G401 (cell line): ENCODE measurements around the gene ATP6AP1. TPM values are rescaled to one million over a fixed set of nuclear protein-coding genes. Genes with fewer than 3 reads are reported as not detected.

ENCODE experiments used
- DNase-seq: peaks from one replicate; pipeline ENCODE4 v3.0.0-alpha.2; 2015; ENCODE audit warnings: low spot score
- in situ Hi-C: cut with HindIII; loops from 2 replicates; pipeline ENCODE4 v1.10.0; 2016; ENCODE audit warnings: low sequenced_read_pairs, mixed read lengths
- total RNA-seq: library from RNA; depleted of rRNA; stranded (reverse); fragments of >200 nt; shearing (Covaris generic); gene quantifications from 2 replicates; pipeline ENCODE4 v1.2.3, GENCODE V29; 2014

ATP6AP1 gene
- total RNA-seq, 1 experiment from 2014 or later: 60.6 TPM

DNA sequence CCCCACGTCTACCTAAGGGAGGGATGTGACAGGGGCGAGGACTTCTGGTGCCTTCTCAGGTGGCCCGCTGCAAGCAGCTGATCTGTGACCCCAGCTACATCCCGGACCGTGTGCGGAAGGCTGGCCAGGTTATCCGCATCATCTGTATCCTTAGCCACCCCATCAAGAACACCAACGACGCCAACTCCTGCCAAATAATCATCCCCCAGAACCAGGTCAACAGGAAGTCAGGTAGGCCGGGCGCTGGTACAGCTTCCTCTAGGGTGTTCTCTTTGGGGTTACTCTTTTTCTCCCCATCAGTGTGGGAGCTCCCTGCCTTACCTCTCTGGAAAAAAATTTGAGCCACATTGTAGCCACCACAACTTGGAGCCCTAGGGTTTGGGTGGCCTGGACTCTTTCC is 13.1 kb downstream of the ATP6AP1 start:
- DNase-seq: no peak
- in situ Hi-C loops: no loop called here

DNA sequence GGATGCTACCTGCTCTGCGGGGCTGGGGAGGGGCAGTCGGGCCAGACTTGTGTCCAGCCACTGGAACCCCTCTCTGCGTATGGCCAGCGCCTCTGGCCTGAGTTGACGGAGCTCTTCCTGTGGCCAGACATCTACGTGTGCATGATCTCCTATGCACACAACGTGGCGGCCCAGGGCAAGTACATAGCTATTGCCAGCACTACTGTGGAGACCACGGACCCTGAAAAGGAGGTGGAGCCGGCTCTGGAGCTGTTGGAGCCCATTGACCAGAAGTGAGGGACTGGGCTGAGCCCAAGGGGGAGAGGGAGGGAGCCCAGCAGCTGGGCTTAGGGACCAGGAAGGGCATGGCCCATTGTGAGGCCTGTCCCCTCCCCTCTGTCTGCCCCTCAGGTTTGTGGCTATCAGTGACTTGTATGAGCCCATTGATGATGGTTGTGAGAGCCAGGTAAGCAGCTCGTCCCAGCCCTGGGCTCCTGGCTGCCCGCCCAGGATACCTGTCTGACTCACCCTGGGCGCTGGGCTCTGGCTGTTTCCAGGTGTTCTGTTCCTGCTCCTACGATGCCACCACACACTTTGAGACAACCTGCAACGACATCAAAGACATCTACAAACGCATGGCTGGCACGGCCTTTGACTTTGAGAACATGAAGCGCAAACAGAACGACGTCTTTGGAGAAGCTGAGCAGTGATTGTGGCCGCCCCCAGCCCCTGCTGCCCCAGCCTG is 13.7 kb downstream of the ATP6AP1 start:
- no peak for DNase-seq
- in situ Hi-C loops: no loop called here

DNA sequence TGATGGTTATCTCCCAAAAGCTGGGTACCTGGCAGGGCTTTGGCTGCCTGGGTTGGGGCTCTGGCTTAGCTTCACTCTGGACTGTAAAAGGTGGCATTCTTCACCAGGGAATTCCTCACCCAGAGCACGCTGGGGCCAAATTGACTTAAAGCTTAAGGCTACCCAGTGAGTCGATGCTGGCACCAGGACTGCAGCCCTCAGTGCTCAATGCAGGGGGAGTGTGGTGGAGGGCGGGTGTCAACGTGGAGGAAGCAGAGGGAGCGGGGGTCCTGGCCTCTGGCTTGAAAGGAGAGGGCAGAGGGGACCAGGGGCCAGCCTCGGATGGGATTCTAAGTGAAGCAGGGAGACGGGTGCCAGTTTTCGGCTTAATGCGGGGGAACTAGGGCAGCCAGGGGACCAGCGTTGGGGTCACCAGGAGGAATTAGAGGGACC is 15.0 kb downstream of the ATP6AP1 start:
- DNase-seq: no peak
- in situ Hi-C loops: no loop called here

DNA sequence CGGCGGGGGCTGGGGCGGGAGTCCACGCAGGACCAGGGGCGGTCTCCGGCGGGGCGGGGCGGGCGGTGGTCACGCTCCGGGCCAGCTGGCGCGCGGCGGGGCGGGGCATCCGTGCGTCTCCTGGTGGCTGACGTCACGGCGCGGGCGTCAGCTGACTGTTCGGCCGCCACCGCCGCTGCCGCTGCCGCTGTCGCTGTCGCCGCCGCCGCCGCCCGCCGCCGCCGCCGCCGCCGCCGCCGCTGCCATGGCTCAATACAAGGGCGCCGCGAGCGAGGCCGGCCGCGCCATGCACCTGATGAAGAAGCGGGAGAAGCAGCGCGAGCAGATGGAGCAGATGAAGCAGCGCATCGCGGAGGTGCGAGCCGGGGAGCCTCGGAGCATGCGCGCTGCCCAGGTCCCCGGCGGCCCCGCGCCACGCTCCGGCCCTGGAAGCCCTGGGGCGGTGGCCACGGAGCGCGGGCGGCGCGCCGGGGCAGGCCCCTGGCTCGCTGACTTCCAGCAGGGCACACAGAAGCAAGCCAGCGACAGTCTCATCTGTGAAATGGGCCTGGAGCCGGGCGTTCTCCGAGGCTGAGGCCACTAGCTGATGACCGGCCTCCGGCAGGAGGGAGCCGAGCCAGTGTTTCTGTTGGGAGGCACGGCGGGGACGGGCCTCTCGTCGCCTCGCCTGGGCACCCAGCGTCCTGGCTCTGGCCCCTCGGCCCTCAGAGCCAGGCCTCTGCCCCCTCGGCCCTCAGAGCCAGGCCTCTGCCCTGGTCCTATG is 15.7 kb downstream of the ATP6AP1 start, which contains the start of gene FAM50A:
TSS of gene FAM50A (plus strand) at position 150 of the 763 bp plus-strand sequence. CDS start at position 245, 95 bp downstream.
- peak; percentile 65 for DNase-seq
- in situ Hi-C loops: no loop called here

DNA sequence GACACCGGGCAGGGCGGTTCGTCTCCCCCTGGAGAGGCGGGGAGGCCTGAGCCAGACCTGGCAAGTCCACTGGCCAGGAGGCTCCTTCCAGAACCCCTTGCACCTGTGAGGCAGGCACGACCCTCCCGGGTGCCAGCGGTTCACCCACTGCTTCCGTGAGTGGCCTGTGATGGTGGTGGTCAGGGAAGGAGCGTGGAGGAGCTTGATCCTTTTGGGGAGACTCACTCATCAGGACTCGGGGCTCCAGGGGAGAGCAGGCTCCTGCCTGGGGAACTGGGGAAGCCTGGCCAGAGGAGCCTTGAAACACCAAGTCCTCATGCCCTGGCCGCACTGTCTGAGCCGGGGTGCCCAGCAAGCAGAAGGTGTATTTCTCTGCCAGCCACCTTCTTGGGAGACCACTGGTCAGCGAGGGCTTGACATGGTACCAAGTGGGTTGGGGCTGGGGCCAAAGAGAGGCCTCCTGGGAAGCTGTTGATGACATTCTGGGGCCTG is 16.3 kb downstream of the ATP6AP1 start:
- in situ Hi-C loops: no loop called here
- DNase-seq: no peak

DNA sequence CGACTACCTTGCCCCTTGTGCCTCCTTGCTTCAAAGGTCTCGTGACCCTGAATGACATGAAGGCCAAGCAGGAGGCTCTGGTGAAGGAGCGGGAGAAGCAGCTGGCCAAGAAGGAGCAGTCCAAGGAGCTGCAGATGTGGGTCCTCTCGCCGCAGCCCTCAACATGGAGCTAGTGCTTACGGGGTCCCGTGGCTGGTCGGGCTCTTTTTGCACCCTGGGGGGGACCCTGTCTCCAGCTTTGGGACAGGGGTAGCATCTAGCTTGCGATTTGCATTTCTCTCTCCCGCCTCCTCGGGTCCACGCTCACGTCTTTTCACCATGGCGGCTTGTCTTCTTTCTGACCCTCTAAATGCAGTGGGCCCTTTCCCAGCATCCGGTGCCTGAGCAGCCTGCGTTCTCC is 17.3 kb downstream of the ATP6AP1 start:
- in situ Hi-C loops: no loop called here
- DNase-seq: no peak

DNA sequence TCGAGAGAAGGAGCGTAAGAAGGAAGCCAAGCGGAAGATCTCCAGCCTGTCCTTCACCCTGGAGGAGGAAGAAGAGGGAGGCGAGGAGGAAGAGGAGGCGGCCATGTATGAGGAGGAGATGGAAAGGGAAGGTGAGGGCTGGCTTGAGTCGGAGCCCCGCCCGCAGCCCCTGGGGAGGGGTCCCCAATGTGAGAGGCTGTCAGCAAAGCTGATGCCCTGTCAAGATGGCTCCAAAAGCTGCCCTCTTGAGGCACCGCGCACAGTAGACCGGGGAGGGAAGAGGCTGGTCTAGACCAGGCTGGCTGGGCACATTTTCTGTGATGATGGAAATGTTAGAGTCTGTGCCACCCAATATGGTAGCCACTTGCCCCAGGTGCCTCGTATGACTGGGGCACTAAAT is 18.0 kb downstream of the ATP6AP1 start:
- no peak for DNase-seq
- in situ Hi-C loops: no loop called here

DNA sequence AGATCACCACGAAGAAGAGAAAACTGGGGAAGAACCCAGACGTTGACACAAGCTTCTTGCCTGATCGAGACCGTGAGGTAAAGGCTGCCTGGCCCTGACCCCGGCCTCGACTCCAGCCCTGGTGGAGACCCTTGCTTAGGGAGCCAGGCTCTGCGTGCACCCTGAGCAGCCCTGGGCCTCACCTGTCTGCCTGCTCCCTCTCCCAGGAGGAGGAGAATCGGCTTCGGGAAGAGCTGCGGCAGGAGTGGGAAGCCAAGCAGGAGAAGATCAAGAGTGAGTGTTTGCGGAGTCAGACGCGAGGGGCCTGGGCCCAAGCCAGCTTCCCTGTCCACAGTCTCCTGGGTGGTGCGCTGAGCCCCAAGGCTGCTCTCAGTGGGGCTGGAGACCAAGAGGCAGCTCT is 20.0 kb downstream of the ATP6AP1 start:
- in situ Hi-C loops: no loop called here

DNA sequence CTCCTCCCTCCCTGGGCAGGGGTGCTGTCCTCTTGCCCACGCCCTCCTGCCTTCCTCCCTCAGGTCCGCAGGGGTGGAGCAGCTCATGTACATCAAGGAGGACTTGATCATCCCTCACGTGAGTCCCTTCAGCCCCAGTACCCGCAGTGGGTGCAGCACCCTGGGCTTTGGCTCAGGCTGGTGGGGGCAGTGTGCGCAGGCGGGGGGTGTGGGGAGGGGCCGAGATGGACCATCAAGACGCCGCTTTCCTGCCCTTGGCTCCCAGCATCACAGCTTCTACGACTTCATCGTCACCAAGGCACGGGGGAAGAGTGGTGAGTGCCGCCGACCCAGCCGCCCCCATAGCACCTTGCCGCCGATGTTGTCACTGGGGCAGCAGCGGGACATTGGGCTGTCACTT is 21.1 kb downstream of the ATP6AP1 start:
- DNase-seq: no peak
- in situ Hi-C loops: no loop called here

More for the DNA sequence above, 20.0 kb downstream of the ATP6AP1 start:
- no peak for DNase-seq

DNA sequence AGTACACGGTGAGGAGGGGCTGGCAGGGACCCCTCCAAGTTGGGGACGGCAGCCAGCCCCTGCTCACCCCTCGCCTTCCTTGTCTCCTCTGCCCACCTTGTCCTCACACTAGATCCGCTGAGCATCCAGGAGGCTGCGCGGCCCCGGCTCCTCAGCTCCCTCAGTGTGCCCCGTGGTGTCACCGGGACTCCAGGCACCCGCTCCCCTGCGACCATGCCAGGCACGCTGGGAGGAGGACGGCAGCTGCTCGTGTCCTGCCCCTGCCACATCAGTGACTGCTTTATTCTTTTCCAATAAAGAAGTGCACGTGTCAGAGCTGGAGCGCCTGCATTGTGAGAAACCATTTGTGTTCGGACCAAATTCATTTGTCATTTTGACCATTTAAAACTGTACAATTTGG is 21.8 kb downstream of the ATP6AP1 start:
- in situ Hi-C loops: no loop called here
- DNase-seq: no peak

DNA sequence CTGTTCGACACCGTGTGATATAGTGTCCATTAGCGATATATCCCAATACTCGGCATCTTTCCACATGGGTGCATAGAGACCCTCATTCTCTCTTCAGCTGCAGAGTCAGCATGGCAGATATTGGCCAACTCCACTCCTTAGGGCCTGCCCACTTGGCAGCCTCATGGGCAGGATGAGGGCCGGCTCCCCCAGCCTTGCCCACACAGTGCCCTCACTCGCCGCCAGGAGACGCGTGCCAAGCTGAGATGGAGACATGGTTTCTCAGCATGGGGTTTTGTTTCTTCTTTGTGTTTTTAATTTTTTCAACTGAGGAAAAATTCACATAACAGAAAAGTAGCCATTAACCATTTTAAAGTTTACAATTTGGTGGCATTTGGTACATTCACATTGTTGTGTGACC is 24.3 kb downstream of the ATP6AP1 start:
- DNase-seq: peak; percentile 44
- in situ Hi-C loops: no loop called here

DNA sequence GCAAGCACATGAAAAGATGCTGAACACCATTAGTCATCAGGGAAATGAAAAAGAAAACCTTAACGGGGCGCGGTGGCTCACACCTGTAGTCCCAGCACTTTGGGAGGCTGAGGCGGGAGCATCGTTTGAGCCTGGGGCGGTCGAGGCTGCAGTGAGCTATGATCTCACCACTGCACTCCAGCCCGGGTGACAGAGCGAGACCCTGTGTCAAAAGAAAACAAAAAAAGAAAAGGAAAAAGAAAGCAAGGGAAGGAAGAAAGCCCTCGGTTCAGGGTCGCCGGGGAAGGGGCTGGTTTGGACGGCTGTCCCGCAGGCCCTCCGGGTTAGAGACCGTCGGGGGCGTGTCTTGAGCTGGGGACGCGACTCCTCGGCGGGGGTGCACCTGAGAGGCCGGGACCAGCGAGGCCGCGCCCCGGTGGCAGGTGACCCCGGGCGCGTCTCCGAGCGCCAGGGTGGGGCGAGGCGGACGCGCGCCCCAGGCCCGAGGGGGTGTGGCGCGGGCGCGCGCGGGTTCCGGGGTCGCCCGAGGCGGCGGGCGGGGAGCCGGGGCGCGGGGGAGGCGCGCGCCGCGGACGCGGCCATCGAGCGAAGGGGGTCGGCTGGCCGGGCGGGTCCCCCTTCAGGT is 29.1 kb downstream of the ATP6AP1 start:
- no peak for DNase-seq
- in situ Hi-C loops: no loop called here

DNA sequence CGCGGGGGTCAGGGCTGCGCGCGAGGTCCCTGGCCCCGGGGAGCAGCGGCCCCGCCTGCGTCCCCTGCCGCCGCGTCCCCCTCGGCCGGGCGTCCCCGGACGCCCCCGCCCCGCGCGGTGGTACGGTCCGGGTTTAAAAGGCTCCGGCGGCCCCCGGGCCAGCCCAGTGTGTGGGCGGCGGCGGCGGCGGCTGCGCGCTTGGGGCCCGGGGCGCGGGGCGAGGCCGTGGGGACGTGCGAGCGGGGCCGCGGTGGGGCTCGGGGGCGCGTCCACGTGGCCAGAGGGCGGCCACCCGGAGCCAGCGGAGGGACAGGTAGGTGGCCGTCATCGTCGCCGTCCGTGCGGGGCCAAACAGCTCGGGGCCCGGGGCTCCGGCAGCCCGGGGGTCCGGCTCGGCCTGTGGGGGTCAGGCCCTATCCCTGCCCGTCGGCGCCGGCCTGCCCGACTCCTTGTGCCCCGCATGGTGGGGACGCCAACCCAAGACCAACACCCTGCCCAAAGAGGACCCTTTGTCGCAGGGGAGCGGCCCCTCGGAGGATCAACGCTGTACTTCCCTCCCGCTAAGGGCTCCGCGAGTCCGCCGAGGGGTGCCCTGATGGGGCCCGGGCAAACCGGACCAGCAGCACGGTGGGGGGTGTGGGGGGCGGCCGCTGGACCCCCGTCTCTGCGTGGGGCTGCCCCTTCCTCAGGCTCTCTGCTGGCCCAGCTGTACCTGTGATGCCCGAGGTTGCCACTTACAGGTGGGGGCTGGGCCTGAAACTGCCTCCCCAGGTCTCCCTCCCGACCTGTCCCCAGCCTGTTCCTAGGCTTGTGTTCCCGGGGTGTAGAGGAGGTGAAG is 29.9 kb downstream of the ATP6AP1 start, which contains the start of gene PLXNA3:
TSS of gene PLXNA3 (plus strand) at position 166 of the 838 bp plus-strand sequence. CDS start 1,903 bp downstream, outside the sequence.
- no peak for DNase-seq
- in situ Hi-C loops: no loop called here

DNA sequence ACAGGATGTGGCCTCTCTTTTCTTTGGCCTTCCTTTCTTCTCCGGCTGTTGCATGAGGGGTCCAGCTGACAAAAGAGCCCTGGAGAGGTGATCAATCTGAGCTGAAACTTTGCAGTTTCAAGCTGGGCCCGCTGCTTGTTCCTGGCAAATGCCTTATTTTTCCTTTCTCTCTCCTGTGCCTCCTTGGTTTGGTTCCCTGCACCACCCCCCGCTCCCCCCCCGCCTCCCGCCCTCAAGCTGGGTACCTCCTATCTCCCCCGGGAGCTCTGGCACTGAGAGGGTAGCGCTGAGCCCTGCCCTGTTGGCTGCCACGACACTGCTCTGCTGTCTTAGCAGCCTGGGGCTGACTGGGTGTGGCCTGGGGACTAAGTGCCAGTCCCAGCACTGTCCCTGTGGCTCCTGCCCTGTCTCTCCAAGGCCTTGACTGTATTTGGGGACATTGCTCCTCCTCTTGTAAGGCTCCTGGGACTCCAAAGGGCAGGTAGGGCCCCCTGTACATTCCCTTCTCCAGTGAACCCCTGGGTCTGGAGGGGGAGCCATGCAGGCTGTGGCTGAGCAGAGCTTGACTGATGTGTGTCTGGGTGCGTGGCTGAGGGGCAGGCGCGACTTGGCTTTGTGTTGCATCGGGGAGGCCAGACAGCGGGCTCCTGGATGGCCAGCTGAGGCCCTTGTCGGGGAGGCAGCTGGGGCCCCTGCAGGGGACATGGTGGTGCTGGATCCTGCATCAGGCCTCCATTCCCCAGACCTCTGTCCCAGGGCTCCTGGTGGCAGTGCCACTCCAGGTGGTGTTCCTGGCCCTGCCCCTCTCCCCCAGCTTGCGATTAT is 30.7 kb downstream of the ATP6AP1 start:
- peak; percentile 47 for DNase-seq
- in situ Hi-C loops: no loop called here

DNA sequence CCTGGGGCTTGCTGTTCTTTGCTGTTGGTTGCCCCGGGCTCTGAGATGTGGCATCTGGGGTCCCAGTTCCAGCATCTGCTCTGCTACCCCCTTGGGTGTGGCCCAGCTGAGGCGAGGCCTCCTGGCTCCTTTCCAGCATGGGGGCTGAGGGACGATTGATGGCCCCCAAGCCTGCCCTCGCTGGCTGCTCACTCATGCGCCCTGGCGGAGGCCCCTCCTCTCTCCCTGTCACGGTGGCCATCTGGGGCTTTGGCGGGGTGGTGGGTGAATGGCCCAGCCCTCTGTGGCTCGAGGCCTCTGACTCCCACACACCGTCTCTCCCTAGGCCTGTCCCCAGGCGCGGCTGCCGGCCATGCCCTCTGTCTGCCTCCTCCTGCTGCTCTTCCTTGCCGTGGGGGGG is 31.4 kb downstream of the ATP6AP1 start:
- in situ Hi-C loops: no loop called here
- DNase-seq: no peak

DNA sequence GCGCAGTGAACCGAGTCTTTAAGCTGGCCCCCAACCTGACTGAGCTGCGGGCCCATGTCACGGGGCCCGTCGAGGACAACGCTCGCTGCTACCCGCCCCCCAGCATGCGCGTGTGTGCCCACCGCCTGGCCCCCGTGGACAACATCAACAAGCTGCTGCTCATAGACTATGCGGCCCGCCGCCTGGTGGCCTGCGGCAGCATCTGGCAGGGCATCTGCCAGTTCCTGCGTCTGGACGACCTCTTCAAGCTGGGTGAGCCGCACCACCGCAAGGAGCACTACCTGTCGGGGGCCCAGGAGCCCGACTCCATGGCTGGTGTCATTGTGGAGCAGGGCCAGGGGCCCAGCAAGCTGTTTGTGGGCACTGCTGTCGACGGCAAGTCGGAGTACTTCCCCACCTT is 31.8 kb downstream of the ATP6AP1 start:
- no peak for DNase-seq
- in situ Hi-C loops: no loop called here

DNA sequence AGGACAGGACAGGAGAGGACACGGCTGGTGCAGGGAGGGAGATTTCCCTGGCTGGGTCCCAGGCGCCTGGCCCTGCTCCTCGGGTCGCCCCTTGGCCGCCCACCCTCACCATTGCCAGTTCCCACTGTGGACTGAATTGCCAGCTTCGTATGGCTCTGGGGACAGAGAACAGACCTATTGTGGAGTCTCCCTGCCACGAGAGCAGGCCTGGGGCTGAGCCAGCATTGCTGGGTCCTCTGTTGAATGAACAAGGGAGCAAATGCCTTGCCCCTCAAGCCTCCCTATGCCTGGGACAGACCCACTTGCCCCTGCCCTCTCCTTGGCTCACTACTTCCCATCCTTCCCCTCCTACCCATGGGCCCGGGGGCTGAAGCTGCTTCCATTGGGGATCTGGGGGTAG is 33.9 kb downstream of the ATP6AP1 start:
- in situ Hi-C loops: no loop called here
- no peak for DNase-seq

DNA sequence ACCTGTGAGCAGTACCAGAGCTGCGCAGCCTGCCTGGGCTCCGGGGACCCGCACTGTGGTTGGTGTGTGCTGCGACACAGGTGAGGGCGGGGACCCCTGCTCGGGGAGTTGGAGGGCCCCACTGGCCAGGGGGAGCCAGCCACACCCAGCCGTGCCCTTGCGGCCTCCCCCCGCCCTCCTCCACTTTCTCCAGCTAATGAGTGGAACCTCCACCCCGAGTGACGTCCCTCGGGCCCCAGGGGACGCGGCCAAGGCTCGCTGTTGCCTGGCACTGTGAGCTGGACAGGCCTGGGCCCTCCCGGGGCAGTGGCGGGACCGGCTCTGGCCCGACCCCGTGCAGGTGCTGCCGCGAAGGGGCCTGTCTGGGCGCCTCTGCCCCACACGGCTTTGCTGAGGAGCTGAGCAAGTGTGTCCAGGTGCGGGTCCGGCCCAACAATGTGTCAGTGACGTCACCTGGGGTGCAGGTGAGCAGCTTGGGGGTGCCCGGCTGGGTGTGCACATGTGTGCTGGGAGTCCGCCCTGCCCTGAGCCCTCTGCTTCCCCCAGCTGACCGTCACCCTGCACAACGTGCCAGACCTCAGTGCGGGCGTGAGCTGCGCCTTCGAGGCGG is 35.2 kb downstream of the ATP6AP1 start:
- in situ Hi-C loops: no loop called here
- DNase-seq: no peak
